H1 (cell line): ENCODE measurements around the gene PRKCD. TPM values are rescaled to one million over a fixed set of nuclear protein-coding genes. Genes with fewer than 3 reads are reported as not detected.
A peak's percentile ranks its signal among the peaks of the same experiment; 100 is the strongest.

Source experiments
- CTCF ChIA-PET: fragments of 300-600 bp; sonication (Branson Sonifier 250); formaldehyde crosslinking; loops from one replicate; lab custom pipeline; 2021; ENCODE audit not compliant: partially characterized antibody; lab: Charles Lee
- POLR2A ChIA-PET: fragments of 300-600 bp; sonication (Branson Sonifier 250); formaldehyde crosslinking; loops from one replicate; lab custom pipeline; 2021; ENCODE audit warnings: inconsistent platforms; ENCODE audit not compliant: partially characterized antibody; lab: Charles Lee
- DNase-seq, 2 experiments: peaks; one replicate each; pipeline versions ENCODE4 v3.0.0 to v3.0.0-alpha.2; 2010 to 2022; ENCODE audit warnings: low spot score in 2 of 2, low read depth in 1 of 2, mixed read lengths in 1 of 2
- FAIRE-seq: peaks from 2 replicates; lab custom pipeline; 2011; peaks lifted over from hg19 to GRCh38; lab: Jason Lieb, UNC
- H2AFZ ChIP-seq: 2 replicates; pipeline ENCODE4 v1.8.1; 2012; ENCODE audit warnings: low read length, inconsistent platforms
- H2AK5ac ChIP-seq: 2 replicates; pipeline ENCODE4 v1.6.1; 2013; ENCODE audit warnings: low read depth, low read length
- H2BK120ac ChIP-seq: replicated peaks from 2 replicates; pipeline ENCODE3; 2013; ENCODE audit warnings: low read depth, low read length, inconsistent platforms
- H2BK12ac ChIP-seq: 2 replicates; pipeline ENCODE4 v1.6.1; 2013; ENCODE audit warnings: low read depth, low read length
- H2BK15ac ChIP-seq: 2 replicates; pipeline ENCODE4 v1.6.1; 2013; ENCODE audit warnings: low read length
- H2BK20ac ChIP-seq: 2 replicates; pipeline ENCODE4 v1.6.1; 2013; ENCODE audit warnings: low read length
- H2BK5ac ChIP-seq: 2 replicates; pipeline ENCODE4 v1.6.1; 2013; ENCODE audit warnings: low read depth, low read length
- H3K14ac ChIP-seq: 2 replicates; pipeline ENCODE4 v1.6.1; 2013; ENCODE audit warnings: inconsistent platforms; ENCODE audit not compliant: insufficient read length
- H3K18ac ChIP-seq: 2 replicates; pipeline ENCODE4 v1.6.1; 2013; ENCODE audit warnings: low read length; ENCODE audit errors: extremely low read depth
- H3K23ac ChIP-seq: 2 replicates; pipeline ENCODE4 v1.6.1; 2013; ENCODE audit warnings: inconsistent platforms; ENCODE audit not compliant: insufficient read length
- H3K23me2 ChIP-seq: 2 replicates; pipeline ENCODE4 v1.6.1; 2013; ENCODE audit warnings: low read depth, low read length
- H3K27ac ChIP-seq: 2 replicates; pipeline ENCODE4 v1.6.1; 2011; ENCODE audit warnings: low read depth, low read length, inconsistent platforms
- H3K27me3 ChIP-seq, 4 experiments: replicated peaks in 1 of 4; 1 replicate in 1 of 4; 2 replicates in 3 of 4; pipeline versions ENCODE4 v1.6.1 to v1.8.1; 2011 to 2013; ENCODE audit warnings: low read length in 3 of 4, mild to moderate bottlenecking in 3 of 4, inconsistent platforms in 2 of 4, mixed read lengths in 2 of 4, moderate library complexity in 1 of 4; ENCODE audit not compliant: control insufficient read depth in 3 of 4, insufficient read depth in 3 of 4; ENCODE audit errors: extremely low read depth in 1 of 4
- H3K36me3 ChIP-seq, 4 experiments: 2 replicates each; pipeline versions ENCODE4 v1.6.1 to v1.8.1; 2011 to 2013; ENCODE audit warnings: mild to moderate bottlenecking in 4 of 4, low read length in 3 of 4, moderate library complexity in 2 of 4, control low read depth in 1 of 4, inconsistent platforms in 1 of 4; ENCODE audit not compliant: insufficient read depth in 4 of 4, control insufficient read depth in 2 of 4
- H3K4ac ChIP-seq: replicated peaks from 2 replicates; pipeline ENCODE3; 2013; ENCODE audit warnings: low read length, low read depth, mixed read lengths, inconsistent platforms; ENCODE audit not compliant: insufficient read length
- H3K4me1 ChIP-seq, 4 experiments: replicated peaks in 1 of 4; 1 replicate in 1 of 4; 2 replicates in 3 of 4; pipeline versions ENCODE4 v1.6.1 to v1.8.1; 2011 to 2013; ENCODE audit warnings: low read length in 3 of 4, inconsistent platforms in 2 of 4, mixed read lengths in 1 of 4; ENCODE audit not compliant: insufficient read depth in 4 of 4, control insufficient read depth in 3 of 4
- H3K4me2 ChIP-seq, 2 experiments: 2 replicates each; pipeline versions ENCODE4 v1.6.1 to v1.8.1; 2011 to 2013; ENCODE audit warnings: low read depth in 2 of 2, low read length in 2 of 2, control low read depth in 1 of 2, inconsistent platforms in 1 of 2, mild to moderate bottlenecking in 1 of 2; ENCODE audit not compliant: insufficient read depth in 1 of 2
- H3K4me3 ChIP-seq, 4 experiments: fragments of 200-600, 300-600 bp in 1 of 4; sonication (generic), shearing (Covaris generic), sonication (Bioruptor Twin) in 1 of 4; 2 replicates each; pipeline versions ENCODE4 v1.5.1 to v1.8.1; 2011 to 2016; ENCODE audit warnings: low read length in 4 of 4, low read depth in 3 of 4, control low read depth in 2 of 4, inconsistent platforms in 2 of 4, mild to moderate bottlenecking in 2 of 4, mixed read lengths in 1 of 4, moderate library complexity in 1 of 4; ENCODE audit not compliant: insufficient read depth in 2 of 4; ENCODE audit errors: extremely low read depth in 1 of 4
- H3K56ac ChIP-seq: replicated peaks from 2 replicates; pipeline ENCODE3; 2013; ENCODE audit warnings: low read depth, mild to moderate bottlenecking, mixed read lengths, low read length, inconsistent platforms; ENCODE audit not compliant: insufficient read length
- H3K79me1 ChIP-seq: 2 replicates; pipeline ENCODE4 v1.6.1; 2013; ENCODE audit warnings: low read depth, low read length, control low read depth
- H3K79me2 ChIP-seq, 2 experiments: 2 replicates each; pipeline versions ENCODE4 v1.6.1 to v1.8.1; 2012 to 2013; ENCODE audit warnings: low read length in 2 of 2, mild to moderate bottlenecking in 2 of 2, inconsistent platforms in 1 of 2; ENCODE audit not compliant: insufficient read depth in 2 of 2, control insufficient read depth in 1 of 2
- H3K9ac ChIP-seq, 4 experiments: replicated peaks in 1 of 4; 1 replicate in 1 of 4; 2 replicates in 3 of 4; pipeline versions ENCODE4 v1.6.1 to v1.8.1; 2011 to 2013; ENCODE audit warnings: low read depth in 3 of 4, low read length in 3 of 4, control low read depth in 2 of 4, mild to moderate bottlenecking in 2 of 4, moderate library complexity in 2 of 4, inconsistent platforms in 1 of 4; ENCODE audit errors: extremely low read depth in 1 of 4
- H3K9me3 ChIP-seq, 2 experiments: 2 replicates each; pipeline versions ENCODE4 v1.6.1 to v1.8.1; 2012 to 2013; ENCODE audit warnings: mild to moderate bottlenecking in 2 of 2, moderate library complexity in 2 of 2, control low read depth in 1 of 2, inconsistent platforms in 1 of 2, low read depth in 1 of 2, low read length in 1 of 2, mixed read lengths in 1 of 2; ENCODE audit not compliant: insufficient read depth in 2 of 2
- H4K20me1 ChIP-seq, 2 experiments: replicated peaks in 1 of 2; 2 replicates each; pipeline versions ENCODE3 to v1.8.1; 2011 to 2013; ENCODE audit warnings: inconsistent platforms in 2 of 2, low read length in 2 of 2, mild to moderate bottlenecking in 1 of 2; ENCODE audit not compliant: insufficient read depth in 2 of 2, control insufficient read depth in 1 of 2
- H4K5ac ChIP-seq: 2 replicates; pipeline ENCODE4 v1.6.1; 2013; ENCODE audit warnings: low read length, low read depth, mixed read lengths, inconsistent platforms; ENCODE audit not compliant: insufficient read length
- H4K8ac ChIP-seq: 2 replicates; pipeline ENCODE4 v1.8.0; 2013; ENCODE audit warnings: mild to moderate bottlenecking, moderate library complexity, low read length, inconsistent platforms; ENCODE audit not compliant: insufficient read depth; ENCODE audit errors: extremely low read depth
- H4K91ac ChIP-seq: replicated peaks from 2 replicates; pipeline ENCODE3; 2013; ENCODE audit warnings: low read length, mixed read lengths, inconsistent platforms; ENCODE audit not compliant: insufficient read length
- BRCA1 ChIP-seq: IDR thresholded peaks from 2 replicates; pipeline ENCODE4 v1.6.1; 2012; ENCODE audit warnings: low read depth, low read length, improper control_type of control experiment
- RAD21 ChIP-seq, 2 experiments: IDR thresholded peaks in 1 of 2; conservative IDR thresholded peaks in 1 of 2; 2 replicates each; pipeline ENCODE4 v1.6.1; 2011; ENCODE audit warnings: low read depth in 2 of 2, low read length in 2 of 2, improper control_type of control experiment in 1 of 2, inconsistent platforms in 1 of 2, mild to moderate bottlenecking in 1 of 2, moderate library complexity in 1 of 2
- TBP ChIP-seq: IDR thresholded peaks from 2 replicates; pipeline ENCODE4 v1.6.1; 2011; ENCODE audit warnings: low read depth, low read length, improper control_type of control experiment
- WGBS, 2 experiments: shearing (Covaris generic) in 1 of 2; methylation state at CpG; one replicate each; pipeline versions ENCODE4 v1.1.6 to v1.1.7; 2013 to 2015; ENCODE audit warnings: low lambda C conversion rate in 2 of 2, mixed read lengths in 2 of 2, inconsistent platforms in 1 of 2, low coverage in 1 of 2, missing lambda C conversion rate in 1 of 2; ENCODE audit not compliant: insufficient replicate concordance in 2 of 2, insufficient coverage in 1 of 2, insufficient read length in 1 of 2; ENCODE audit errors: extremely low coverage in 1 of 2, missing lambda C conversion rate in 1 of 2; 5-methylcytosine and 5-hydroxymethylcytosine counted together
- polyA plus RNA-seq, 7 experiments: library from polyadenylated mRNA; depleted of rRNA in 3 of 7; stranded (reverse) in 5 of 7; unstranded in 2 of 7; fragments of >200 nt in 5 of 7; fragments of 200-250 nt in 2 of 7; gene quantifications; 1 replicate in 5 of 7; 2 replicates in 1 of 7; 4 replicates in 1 of 7; pipeline versions ENCODE4 v1.2.1 to v1.2.3, GENCODE V29; 2011 to 2013; ENCODE audit warnings: missing spikeins in 2 of 7, mixed read lengths in 2 of 7
- total RNA-seq: library from RNA; stranded (reverse); fragmentation: NEBNext Ultra II Directional; extraction: Animal tissue kit (Norgen Biotek cat#: 25700); gene quantifications from 2 replicates; pipeline ENCODE4 v1.2.1, GENCODE V29; 2021
- TF ChIP-seq, protein P1 (sequence below), 3 experiments: IDR thresholded peaks; 1 replicate in 2 of 3; 2 replicates in 1 of 3; pipeline versions ENCODE4 v1.5.1 to v1.6.1; 2011; ENCODE audit warnings: low read length in 3 of 3, mild to moderate bottlenecking in 3 of 3, inconsistent platforms in 2 of 3, low read depth in 1 of 3, moderate library complexity in 1 of 3; ENCODE audit not compliant: insufficient read depth in 1 of 3; ENCODE audit errors: control extremely low read depth in 1 of 3

PRKCD gene
- total and polyA plus RNA-seq, 2 of the 8 experiments (the other 6 are each of a cell fraction or from before 2014, with no cell fraction given): 22.6 to 23.9 TPM

GRCh38 chr3:53230041-53230621, 69.1 kb downstream of the PRKCD start:
- 88% methylated on average over 14 of the region's 16 CpGs; no CpG with 5 or more reads in 1 of the 2 experiments for WGBS, 2 experiments

More at GRCh38 chr3:53230041-53230621, 69.1 kb downstream of the PRKCD start:
- H3K4me3 ChIP-seq: no peak overlapping the region
- H2BK120ac ChIP-seq: no peak overlapping the region
- no peak overlapping the region for H2AK5ac ChIP-seq
- H3K4me2 ChIP-seq: no peak overlapping the region
- no peak overlapping the region for H3K23ac ChIP-seq
- no peak overlapping the region for H3K4ac ChIP-seq
- no peak overlapping the region for H4K91ac ChIP-seq
- H3K27me3 ChIP-seq: no peaks in the 10 kb centered on the region
- no peak overlapping the region for H3K18ac ChIP-seq
- no peak overlapping the region for H2BK20ac ChIP-seq
- H2BK15ac ChIP-seq: no peak overlapping the region
- ChIA-PET CTCF (interaction anchor here (0.6 to 9.0 kb wide), 20 partner anchors 8 to 126 kb away, joined by 3 to 68 read pairs (median 4); no protein-coding TSS in a partner anchor), POLR2A (interaction anchor here (0.8 to 28.5 kb wide), 4 partner anchors 9 to 32 kb away, joined by 3 to 449 read pairs (median 4); partner anchors contain the start of gene TKT)
- DNase-seq: no peak
- H3K56ac ChIP-seq: no peak overlapping the region
- FAIRE-seq: no peak
- H3K79me1 ChIP-seq: peaks cover 3% of the 10 kb centered on the region
- H4K5ac ChIP-seq: no peak overlapping the region
- H4K8ac ChIP-seq: no peak overlapping the region
- no peak overlapping the region for H3K14ac ChIP-seq
- no peak overlapping the region for H2BK12ac ChIP-seq
- H3K9me3 ChIP-seq: no peaks in the 10 kb centered on the region
- no peaks in the 10 kb centered on the region; a peak in 1 of 4 replicates for H3K79me2 ChIP-seq
- TF ChIP-seq, protein P1, sequence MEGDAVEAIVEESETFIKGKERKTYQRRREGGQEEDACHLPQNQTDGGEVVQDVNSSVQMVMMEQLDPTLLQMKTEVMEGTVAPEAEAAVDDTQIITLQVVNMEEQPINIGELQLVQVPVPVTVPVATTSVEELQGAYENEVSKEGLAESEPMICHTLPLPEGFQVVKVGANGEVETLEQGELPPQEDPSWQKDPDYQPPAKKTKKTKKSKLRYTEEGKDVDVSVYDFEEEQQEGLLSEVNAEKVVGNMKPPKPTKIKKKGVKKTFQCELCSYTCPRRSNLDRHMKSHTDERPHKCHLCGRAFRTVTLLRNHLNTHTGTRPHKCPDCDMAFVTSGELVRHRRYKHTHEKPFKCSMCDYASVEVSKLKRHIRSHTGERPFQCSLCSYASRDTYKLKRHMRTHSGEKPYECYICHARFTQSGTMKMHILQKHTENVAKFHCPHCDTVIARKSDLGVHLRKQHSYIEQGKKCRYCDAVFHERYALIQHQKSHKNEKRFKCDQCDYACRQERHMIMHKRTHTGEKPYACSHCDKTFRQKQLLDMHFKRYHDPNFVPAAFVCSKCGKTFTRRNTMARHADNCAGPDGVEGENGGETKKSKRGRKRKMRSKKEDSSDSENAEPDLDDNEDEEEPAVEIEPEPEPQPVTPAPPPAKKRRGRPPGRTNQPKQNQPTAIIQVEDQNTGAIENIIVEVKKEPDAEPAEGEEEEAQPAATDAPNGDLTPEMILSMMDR (IDR thresholded peaks at IDR 0.05; ENCODE audit: control extremely low read depth in 1 of 3, insufficient read depth in 1 of 3, low read depth in 1 of 3, low read length in 3 of 3): peak in 2 of 3 experiments; percentile 35 to 63; a peak in 2 of 4 replicates
- TF ChIP-seq BRCA1 (no peak), TBP (no peak), RAD21 (IDR thresholded peaks at IDR 0.05 in 1 of 2, conservative IDR thresholded peaks at IDR 0.05 in 1 of 2; ENCODE audit: low read depth in 2 of 2, low read length in 2 of 2) (peak; percentile 5 to 25; a peak in 3 of 4 replicates)
- H3K23me2 ChIP-seq: no peaks in the 10 kb centered on the region
- peaks cover 21 to 56% of the 10 kb centered on the region in 2 experiments for H4K20me1 ChIP-seq
- H3K36me3 ChIP-seq: peaks cover 84 to 100% (median 97%) of the 10 kb centered on the region in 4 experiments
- H3K4me1 ChIP-seq: no peaks in the 10 kb centered on the region; a peak in 1 of 7 replicates
- no peak overlapping the region for H3K9ac ChIP-seq
- H3K27ac ChIP-seq: no peak overlapping the region
- H2BK5ac ChIP-seq: no peak overlapping the region
- no peak overlapping the region for H2AFZ ChIP-seq
